GM12878 (cell line): Measurements from ENCODE around the gene TAAR2.

Experiments used
- CTCF ChIP-seq, 3 experiments: IDR thresholded peaks in 2 of 3; conservative IDR thresholded peaks in 1 of 3; 2 replicates each; pipeline ENCODE4 v1.5.1; 2011; ENCODE audit warnings: low read depth in 3 of 3, low read length in 3 of 3, mild to moderate bottlenecking in 3 of 3, control low read depth in 2 of 3, moderate library complexity in 2 of 3, inconsistent platforms in 1 of 3, mixed read lengths in 1 of 3; ENCODE audit not compliant: control insufficient read depth in 2 of 3, insufficient read depth in 1 of 3; ENCODE audit errors: extremely low read depth in 1 of 3
- HDAC2 ChIP-seq: fragments of 200-600 bp; sonication (generic); IDR thresholded peaks from 2 replicates; pipeline ENCODE4 v1.6.1; 2017
- POLR2AphosphoS5 ChIP-seq: IDR thresholded peaks from 2 replicates; pipeline ENCODE4 v1.6.1; 2011; ENCODE audit warnings: mild to moderate bottlenecking, low read length, inconsistent platforms
- RELA ChIP-seq: fragments of 450-650 bp; IDR thresholded peaks from 2 replicates; pipeline ENCODE4 v1.8.0; 2014; ENCODE audit warnings: borderline replicate concordance; ENCODE audit not compliant: partially characterized antibody
- SMC3 ChIP-seq: IDR thresholded peaks from 2 replicates; pipeline ENCODE4 v1.6.1; 2011; ENCODE audit warnings: low read length, improper control_type of control experiment, borderline replicate concordance
- TAF1 ChIP-seq: IDR thresholded peaks from 2 replicates; pipeline ENCODE4 v1.6.1; 2011; ENCODE audit warnings: mild to moderate bottlenecking, low read depth, low read length, borderline replicate concordance
- ZNF217 ChIP-seq: fragments of 450-650 bp; IDR thresholded peaks from 2 replicates; pipeline ENCODE4 v1.6.1; 2017; ENCODE audit warnings: antibody characterized with exemption, mild to moderate bottlenecking

GRCh38 chr6:132568611-132569010 lies 55.5 kb downstream of the TAAR2 start:
- no peak for TF ChIP-seq CTCF (IDR thresholded peaks at IDR 0.05 in 2 of 3, conservative IDR thresholded peaks at IDR 0.05 in 1 of 3; ENCODE audit: control insufficient read depth in 2 of 3, extremely low read depth in 1 of 3, insufficient read depth in 1 of 3, low read depth in 3 of 3, low read length in 3 of 3)
- no peak for TF ChIP-seq SMC3
- TF ChIP-seq HDAC2 = no peak
- no peak for TF ChIP-seq ZNF217
- TF ChIP-seq TAF1 = no peak
- no peak for TF ChIP-seq POLR2AphosphoS5
- TF ChIP-seq RELA = no peak
